ENCODE data around the gene CTNND1.

CTNND1 gene

GRCh38 chr11:57764566-57764965 lies 3.0 kb downstream of the CTNND1 start:
- DNase-seq = no peak

DNA sequence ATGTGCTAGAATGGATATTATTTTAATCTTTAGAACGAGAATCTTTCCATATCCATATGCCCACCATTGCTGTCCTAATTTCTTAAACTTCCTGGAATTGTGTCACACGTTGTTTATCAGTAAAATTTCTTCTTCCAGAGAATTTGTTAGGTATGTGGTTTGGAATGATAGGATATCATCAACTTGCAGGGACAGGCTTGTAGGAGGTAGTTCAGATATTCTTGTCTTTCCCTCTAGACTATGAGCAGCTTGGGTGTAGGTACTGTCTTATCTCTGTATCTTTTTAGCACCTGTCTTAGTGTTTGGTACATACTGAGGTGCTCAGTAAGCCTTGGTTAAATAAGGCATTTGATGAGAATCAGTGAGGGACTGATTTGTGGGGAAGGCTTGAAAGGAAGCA lies 3.4 kb downstream of the CTNND1 start:
- no peak for DNase-seq

DNA sequence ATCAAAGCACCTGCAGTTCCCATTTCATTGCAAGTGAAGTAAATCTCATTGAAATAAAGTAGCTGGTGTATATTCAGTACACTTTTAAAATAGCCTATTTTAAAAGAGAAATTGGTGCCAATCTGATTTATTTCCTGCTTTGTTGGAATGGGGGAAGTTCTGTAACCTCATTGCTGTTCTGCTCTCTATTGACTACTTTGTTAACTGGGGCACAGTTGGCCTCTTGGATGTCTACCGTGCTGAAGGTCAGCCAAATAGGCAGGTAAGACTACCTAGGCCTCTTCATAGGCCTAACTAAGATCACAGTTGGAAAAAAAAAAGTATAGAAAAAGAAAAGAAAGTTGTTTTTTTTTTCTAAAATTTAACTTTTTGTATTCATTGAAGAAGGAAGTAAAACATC lies 9.2 kb downstream of the CTNND1 start:
- no peak for DNase-seq

DNA sequence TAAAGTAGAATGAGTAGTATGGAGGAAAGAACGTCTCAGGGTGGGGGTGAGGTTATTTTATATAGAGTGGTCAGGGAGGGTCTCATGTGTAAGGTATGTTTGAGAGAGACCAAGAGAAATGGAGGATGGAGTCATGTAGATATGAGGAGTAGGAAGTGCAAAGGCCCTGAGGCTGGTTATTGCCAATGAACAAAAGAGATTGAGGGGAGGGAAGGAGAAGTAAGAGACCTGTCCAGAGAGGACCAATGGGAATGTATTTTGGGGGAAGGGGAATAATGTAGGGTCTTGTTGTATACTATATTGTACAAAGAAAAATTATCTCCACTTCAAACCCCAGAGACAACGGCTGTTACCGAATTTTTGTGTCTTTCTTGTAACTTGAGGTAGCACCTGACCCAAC lies 9.8 kb downstream of the CTNND1 start:
- no peak for DNase-seq

- no peak for DNase-seq
Observed at GRCh38 chr11:57772562-57772961, 11.0 kb downstream of the CTNND1 start.

DNA sequence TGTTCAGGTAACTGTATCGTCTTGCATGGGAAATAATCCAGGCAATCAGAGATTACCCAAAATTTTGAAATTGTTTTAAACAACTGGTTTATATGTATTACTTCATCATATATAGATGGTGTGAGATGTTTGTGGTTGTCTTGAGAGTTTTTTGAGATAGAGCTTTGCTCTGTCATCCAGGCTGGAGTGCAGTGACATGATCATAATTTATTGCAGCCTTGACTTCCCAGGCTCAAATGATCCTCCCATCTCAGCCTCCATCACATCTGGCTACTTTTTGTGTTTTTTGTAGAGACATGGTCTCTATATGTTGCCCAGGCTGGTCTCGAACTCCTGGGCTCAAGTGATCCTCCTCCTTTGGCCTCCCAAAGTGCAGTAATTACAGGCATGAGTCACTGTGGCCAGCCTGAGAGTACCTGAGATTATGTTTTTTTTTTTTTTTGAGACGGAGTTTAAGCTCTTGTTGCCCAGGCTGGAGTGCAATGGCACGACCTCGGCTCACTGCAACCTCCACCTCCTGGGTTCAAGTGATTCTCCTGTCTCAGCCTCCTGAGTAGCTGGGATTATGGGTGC lies 11.5 kb downstream of the CTNND1 start:
- DNase-seq = no peak

DNA sequence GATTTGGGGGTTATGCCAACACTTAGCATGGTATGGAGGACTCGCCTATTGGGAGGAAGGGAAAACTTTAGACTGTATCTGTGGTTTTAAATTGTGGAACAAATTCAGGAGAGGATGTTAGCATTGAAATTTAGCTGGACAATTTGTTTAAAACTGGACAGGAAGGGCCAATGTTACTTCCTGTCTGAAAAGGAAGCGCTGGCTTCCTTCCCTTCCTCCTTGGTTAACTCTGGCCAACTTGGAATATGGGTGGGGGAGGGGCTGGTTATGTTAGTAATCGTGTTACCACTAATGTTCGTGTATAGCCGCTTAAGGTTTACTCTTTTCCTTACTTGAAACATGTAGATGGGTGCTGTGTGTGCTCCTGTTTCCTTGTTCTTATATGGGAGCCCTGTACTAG lies 13.9 kb downstream of the CTNND1 start:
- no peak for DNase-seq

DNA sequence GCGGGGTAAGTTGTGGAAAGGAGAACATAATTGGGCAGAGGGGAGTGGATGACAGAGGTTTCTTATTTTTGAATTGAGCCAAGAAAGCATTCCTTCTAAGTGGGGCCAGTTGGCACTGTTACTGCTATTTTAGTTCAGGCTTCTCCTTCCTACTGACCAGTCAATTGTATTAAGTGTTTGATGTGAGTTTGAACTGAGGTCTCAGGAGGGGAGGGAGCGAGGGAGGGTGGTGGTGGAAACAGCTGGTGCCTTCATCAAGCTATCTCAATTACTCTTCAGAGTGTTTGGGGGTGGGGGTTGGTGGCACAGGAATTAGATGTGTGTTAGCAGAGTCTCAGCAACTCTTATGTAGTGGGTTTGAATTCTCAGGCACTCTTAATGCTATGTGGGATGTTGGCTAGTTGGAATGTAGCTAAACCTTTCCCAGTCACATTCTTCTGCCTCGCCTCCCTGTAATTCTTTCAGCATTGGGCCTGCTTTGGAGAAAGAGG lies 14.5 kb downstream of the CTNND1 start:
- DNase-seq = no peak

DNA sequence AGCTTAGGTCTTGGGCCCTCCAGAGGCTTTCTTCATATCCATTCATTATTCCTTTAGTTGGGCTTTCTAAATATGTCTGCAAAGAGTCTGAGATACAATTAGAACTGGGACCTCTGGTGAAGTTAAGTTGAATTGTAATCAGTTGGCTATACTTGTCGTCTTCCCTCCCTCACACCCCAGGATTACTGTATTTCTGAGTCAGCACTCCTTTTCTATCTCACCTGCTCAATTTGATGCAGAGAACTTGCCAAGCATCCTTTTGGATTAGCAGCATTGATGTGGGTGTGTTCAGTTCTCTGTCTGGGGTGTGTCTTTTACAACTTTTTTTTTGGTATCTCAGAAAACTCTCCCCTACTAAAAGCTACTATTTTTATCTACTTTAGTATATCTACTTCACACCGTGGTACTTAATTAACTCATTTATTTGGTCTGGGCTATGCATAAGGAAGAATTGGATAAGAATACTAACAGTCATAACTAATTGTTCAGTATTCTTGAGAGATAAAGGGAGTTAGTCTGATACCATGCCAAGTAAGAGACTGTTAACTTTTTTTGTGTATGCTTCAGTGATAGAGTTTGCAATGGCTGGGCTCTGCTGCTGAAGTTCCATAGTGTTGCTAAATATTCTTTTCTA lies 15.1 kb downstream of the CTNND1 start:
- DNase-seq = no peak

GRCh38 chr11:57777969-57778317 lies 16.3 kb downstream of the CTNND1 start:
- no peak for DNase-seq

GRCh38 chr11:57778318-57779037 lies 16.9 kb downstream of the CTNND1 start:
- DNase-seq = no peak

GRCh38 chr11:57779276-57779675 lies 17.7 kb downstream of the CTNND1 start:
- DNase-seq = no peak

DNA sequence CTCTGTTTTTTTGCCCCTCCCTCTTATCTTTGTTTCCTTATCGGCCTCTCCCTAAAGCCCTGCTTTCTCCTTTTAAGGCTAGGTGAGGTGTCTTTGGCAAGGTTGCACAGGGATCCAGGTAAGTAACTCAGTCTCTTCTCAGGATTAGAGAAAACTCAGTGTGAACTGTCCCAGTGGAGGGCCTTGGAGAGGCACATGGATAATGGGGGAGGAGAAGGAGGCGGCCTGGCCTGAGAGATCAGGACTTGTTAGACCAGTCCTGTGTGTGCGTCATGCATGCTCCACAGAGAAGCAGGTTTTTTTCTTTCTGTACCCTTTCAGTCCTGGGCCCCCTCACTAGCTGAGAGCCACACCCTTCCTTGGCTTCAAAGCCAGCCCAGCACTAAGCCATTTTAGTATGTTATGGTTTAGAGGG lies 19.9 kb downstream of the CTNND1 start:
- DNase-seq = no peak

- DNase-seq = no peak
Observed at GRCh38 chr11:57785072-57785471, 23.5 kb downstream of the CTNND1 start.

- no peak for DNase-seq
Observed at GRCh38 chr11:57786436-57786835, 24.8 kb downstream of the CTNND1 start.

GRCh38 chr11:57787006-57787604 lies 25.5 kb downstream of the CTNND1 start:
- DNase-seq = no peak

DNA sequence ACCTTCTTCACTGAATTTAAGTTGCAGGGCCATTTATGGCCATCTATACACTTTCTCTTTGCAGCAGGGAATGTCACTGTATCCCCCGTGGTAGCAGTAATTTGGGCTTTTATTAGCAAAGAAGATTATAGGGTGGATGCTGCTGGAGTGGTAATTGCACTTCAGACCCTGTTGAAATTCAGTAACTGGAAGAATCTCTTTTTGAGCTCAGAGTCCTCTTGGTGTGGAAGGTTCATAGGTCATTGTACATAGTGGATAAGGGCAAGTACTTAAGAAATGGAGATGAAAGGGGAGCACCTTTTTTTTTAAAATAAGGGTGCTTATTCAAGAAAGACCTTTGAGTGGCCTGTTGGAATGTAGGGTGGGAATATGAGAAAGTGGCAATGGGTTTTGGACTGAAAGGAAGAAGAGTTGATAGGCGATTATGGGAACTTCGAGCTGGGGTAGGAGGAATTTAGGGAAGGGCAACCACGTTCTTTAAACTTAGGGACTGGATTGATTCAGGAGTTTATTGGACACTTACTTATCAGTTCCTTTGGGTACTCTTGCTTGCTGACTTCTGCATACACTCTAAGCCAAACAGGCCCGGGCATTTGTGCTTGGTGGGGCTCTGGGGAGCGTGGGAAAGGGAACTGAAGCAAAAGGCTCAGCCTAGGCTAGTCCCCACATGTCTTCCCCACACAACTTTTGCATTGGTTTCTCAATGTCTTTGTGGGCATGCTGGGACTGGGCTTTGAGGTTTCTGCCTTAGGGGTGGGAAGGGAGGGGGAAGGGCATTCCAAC lies 26.5 kb downstream of the CTNND1 start:
- DNase-seq = no peak

DNA sequence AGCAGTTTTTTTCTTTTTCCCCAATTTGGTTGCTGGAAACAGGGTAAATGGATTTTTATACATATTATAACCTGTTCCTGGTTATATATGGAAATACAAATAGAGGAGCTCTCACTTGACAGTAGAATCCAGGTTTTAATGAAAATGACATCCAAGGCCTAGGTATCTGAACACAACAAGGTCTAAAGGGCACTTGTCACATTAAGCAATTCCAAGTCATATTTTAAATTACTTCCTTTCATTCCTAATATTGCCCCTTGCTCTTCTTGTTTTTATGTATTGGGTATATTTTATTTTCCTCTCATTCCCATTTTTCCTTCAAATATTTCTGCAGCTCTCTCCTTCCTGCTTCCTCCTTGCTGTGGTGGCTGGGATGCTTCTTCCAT lies 27.1 kb downstream of the CTNND1 start:
- no peak for DNase-seq

GRCh38 chr11:57791321-57792059 lies 29.9 kb downstream of the CTNND1 start:
- DNase-seq = no peak

- DNase-seq = no peak
Observed at GRCh38 chr11:57792060-57792541, 30.5 kb downstream of the CTNND1 start.

DNA sequence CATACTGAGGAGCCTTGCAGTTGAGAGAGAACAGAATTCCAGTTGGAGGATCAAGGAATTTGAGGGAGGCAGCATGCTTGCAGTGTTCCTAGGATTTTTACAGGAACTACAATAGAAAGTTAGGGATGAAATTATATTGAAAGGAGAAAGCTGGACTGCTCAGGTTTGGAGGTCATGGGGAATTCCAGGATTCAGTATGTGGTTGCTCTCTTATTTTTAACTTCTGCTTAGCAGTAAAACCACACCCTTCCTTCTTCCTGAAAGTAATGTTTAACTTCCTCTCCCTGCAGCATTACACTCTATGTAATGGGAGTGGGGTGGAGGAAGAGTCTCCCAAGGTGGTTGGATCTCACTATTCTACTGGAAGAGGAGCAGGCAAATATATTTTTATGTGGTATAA lies 31.3 kb downstream of the CTNND1 start:
- DNase-seq = no peak

GRCh38 chr11:57793351-57794115 lies 31.9 kb downstream of the CTNND1 start:
- DNase-seq = no peak
